SK-N-SH (cell line): ENCODE results near the gene ZBTB46. TPM values are rescaled to one million over a fixed set of nuclear protein-coding genes. Genes with fewer than 3 reads are reported as not detected.

ENCODE experiments used
- CTCF ChIA-PET: fragments of 300-600, 350-600 bp; formaldehyde crosslinking; extraction: SDS; loops from one replicate; lab custom pipeline; 2021; lab: Yijun Ruan, JAX
- POLR2A ChIA-PET: fragments of 350-600 bp; sonication (Branson Sonifier 250); formaldehyde crosslinking; extraction: SDS; loops from one replicate; lab custom pipeline; 2020; ENCODE audit warnings: antibody characterized with exemption, inconsistent platforms; lab: Yijun Ruan, JAX
- DNase-seq: peaks from one replicate; pipeline ENCODE4 v3.0.0; 2012
- H2AFZ ChIP-seq: fragments of 200-600 bp; sonication (generic); 2 replicates; pipeline ENCODE4 v1.8.1; 2016; ENCODE audit warnings: antibody characterized with exemption, mild to moderate bottlenecking, low read depth
- H3F3A ChIP-seq: fragments of 200-600 bp; sonication (generic); replicated peaks from 2 replicates; pipeline ENCODE3; 2016; ENCODE audit warnings: antibody characterized with exemption, mild to moderate bottlenecking; ENCODE audit not compliant: insufficient read depth
- H3K27ac ChIP-seq, 2 experiments: fragments of 200-500 bp in 1 of 2; fragments of 200-600 bp in 1 of 2; sonication (Bioruptor generic) in 1 of 2; sonication (generic), shearing (Covaris generic) in 1 of 2; 2 replicates each; pipeline versions ENCODE4 v1.5.1 to v1.6.1; 2014 to 2016; ENCODE audit warnings: low read depth in 2 of 2, inconsistent platforms in 1 of 2, low read length in 1 of 2, mild to moderate bottlenecking in 1 of 2, mixed read lengths in 1 of 2
- H3K27me3 ChIP-seq: fragments of 200-600 bp; sonication (generic), shearing (Covaris generic); 2 replicates; pipeline ENCODE4 v1.6.1; 2016; ENCODE audit warnings: mixed run types; ENCODE audit not compliant: insufficient read depth
- H3K36me3 ChIP-seq, 2 experiments: fragments of 200-500 bp in 1 of 2; fragments of 200-600 bp in 1 of 2; sonication (Bioruptor generic) in 1 of 2; sonication (generic) in 1 of 2; replicated peaks in 1 of 2; 2 replicates each; pipeline versions ENCODE3 to v1.5.1; 2014 to 2016; ENCODE audit warnings: low read length in 1 of 2, mild to moderate bottlenecking in 1 of 2; ENCODE audit not compliant: insufficient read depth in 2 of 2, control insufficient read depth in 1 of 2
- H3K4me1 ChIP-seq, 2 experiments: fragments of 200-500 bp in 1 of 2; fragments of 200-600 bp in 1 of 2; sonication (Bioruptor generic) in 1 of 2; sonication (generic), shearing (Covaris generic) in 1 of 2; 2 replicates each; pipeline versions ENCODE4 v1.5.1 to v1.6.1; 2014 to 2016; ENCODE audit warnings: low read depth in 1 of 2, low read length in 1 of 2, mixed run types in 1 of 2; ENCODE audit not compliant: insufficient read depth in 2 of 2, control insufficient read depth in 1 of 2
- H3K4me2 ChIP-seq: fragments of 200-600 bp; sonication (generic), shearing (Covaris generic); 2 replicates; pipeline ENCODE4 v1.6.1; 2017; ENCODE audit warnings: mixed run types
- H3K4me3 ChIP-seq, 2 experiments: fragments of 200-500 bp in 1 of 2; fragments of 200-600 bp in 1 of 2; sonication (Bioruptor generic) in 1 of 2; sonication (generic), shearing (Covaris generic) in 1 of 2; 2 replicates each; pipeline versions ENCODE4 v1.5.1 to v1.8.1; 2014 to 2016; ENCODE audit warnings: low read depth in 2 of 2, inconsistent platforms in 1 of 2, low read length in 1 of 2, mild to moderate bottlenecking in 1 of 2, mixed read lengths in 1 of 2, moderate library complexity in 1 of 2
- H3K79me2 ChIP-seq: fragments of 200-600 bp; sonication (generic); 2 replicates; pipeline ENCODE4 v1.8.1; 2017; ENCODE audit warnings: mild to moderate bottlenecking; ENCODE audit not compliant: insufficient read depth
- H3K9ac ChIP-seq: fragments of 200-600 bp; sonication (generic); 2 replicates; pipeline ENCODE4 v1.6.1; 2017; ENCODE audit warnings: mixed run types
- H3K9me2 ChIP-seq: fragments of 200-600 bp; sonication (generic); 2 replicates; pipeline ENCODE4 v1.6.1; 2017; ENCODE audit warnings: mixed run types
- H3K9me3 ChIP-seq: fragments of 200-600 bp; sonication (generic); 2 replicates; pipeline ENCODE4 v1.6.1; 2017; ENCODE audit warnings: mixed run types, mild to moderate bottlenecking, moderate library complexity
- H4K20me1 ChIP-seq: fragments of 200-600 bp; sonication (generic); 2 replicates; pipeline ENCODE4 v1.6.1; 2017; ENCODE audit warnings: mild to moderate bottlenecking, mixed run types; ENCODE audit not compliant: insufficient read depth
- CHD2 ChIP-seq: fragments of 150-350 bp; IDR thresholded peaks from 2 replicates; pipeline ENCODE4 v1.6.1; 2018; ENCODE audit warnings: low read length; ENCODE audit not compliant: partially characterized antibody
- CTCF ChIP-seq: fragments of 200-600 bp; sonication (generic); IDR thresholded peaks from 2 replicates; pipeline ENCODE4 v1.6.1; 2017; ENCODE audit warnings: antibody characterized with exemption, mild to moderate bottlenecking, moderate library complexity
- ELF1 ChIP-seq: IDR thresholded peaks from 2 replicates; pipeline ENCODE4 v1.4.0; 2012
- EP300 ChIP-seq, 2 experiments: IDR thresholded peaks; 2 replicates each; pipeline versions ENCODE4 v1.4.0 to v1.6.1; 2012; ENCODE audit warnings: borderline replicate concordance in 1 of 2, low read depth in 1 of 2, low read length in 1 of 2
- EZH2phosphoT487 ChIP-seq: fragments of 200-600 bp; sonication (generic); IDR thresholded peaks from 2 replicates; pipeline ENCODE4 v1.6.1; 2017; ENCODE audit warnings: low read depth, mixed run types, mild to moderate bottlenecking, antibody characterized with exemption, moderate library complexity, borderline replicate concordance
- FOSL2 ChIP-seq: IDR thresholded peaks from 2 replicates; pipeline ENCODE4 v1.4.0; 2012; ENCODE audit warnings: low read depth, mild to moderate bottlenecking, moderate library complexity, borderline replicate concordance
- FOXM1 ChIP-seq: IDR thresholded peaks from 2 replicates; pipeline ENCODE4 v1.4.0; 2012; ENCODE audit warnings: low read depth, mild to moderate bottlenecking
- JUND ChIP-seq: IDR thresholded peaks from 2 replicates; pipeline ENCODE4 v1.4.0; 2012
- MAX ChIP-seq: IDR thresholded peaks from 2 replicates; pipeline ENCODE4 v1.4.0; 2012; ENCODE audit warnings: low read depth
- NFIC ChIP-seq: IDR thresholded peaks from 2 replicates; pipeline ENCODE4 v1.4.0; 2012; ENCODE audit warnings: borderline replicate concordance
- NRF1 ChIP-seq: IDR thresholded peaks from 2 replicates; pipeline ENCODE4 v1.6.1; 2012; ENCODE audit warnings: low read depth, mild to moderate bottlenecking, low read length
- RCOR1 ChIP-seq: fragments of 150-350 bp; IDR thresholded peaks from 2 replicates; pipeline ENCODE4 v1.6.1; 2017; ENCODE audit warnings: antibody characterized with exemption, low read length
- REST ChIP-seq: IDR thresholded peaks from 2 replicates; pipeline ENCODE4 v1.6.1; 2012; ENCODE audit warnings: mild to moderate bottlenecking, low read depth, low read length, moderate library complexity
- RFX5 ChIP-seq: IDR thresholded peaks from 2 replicates; pipeline ENCODE4 v1.6.1; 2012; ENCODE audit warnings: mild to moderate bottlenecking, improper control_type of control experiment, low read length
- SIN3A ChIP-seq: IDR thresholded peaks from 2 replicates; pipeline ENCODE4 v1.6.1; 2012; ENCODE audit warnings: low read depth, mild to moderate bottlenecking, low read length, moderate library complexity, borderline replicate concordance
- SMC3 ChIP-seq: IDR thresholded peaks from 2 replicates; pipeline ENCODE4 v1.6.1; 2012; ENCODE audit warnings: low read depth, low read length, improper control_type of control experiment
- TAF1 ChIP-seq: IDR thresholded peaks from 2 replicates; pipeline ENCODE4 v1.6.1; 2012; ENCODE audit warnings: low read depth, mild to moderate bottlenecking, low read length, moderate library complexity, borderline replicate concordance
- TEAD4 ChIP-seq: IDR thresholded peaks from 2 replicates; pipeline ENCODE4 v1.4.0; 2012; ENCODE audit warnings: mild to moderate bottlenecking, borderline replicate concordance; ENCODE audit not compliant: insufficient read depth
- USF1 ChIP-seq: IDR thresholded peaks from 2 replicates; pipeline ENCODE4 v1.4.0; 2012; ENCODE audit warnings: low read depth, borderline replicate concordance
- USF2 ChIP-seq: fragments of 150-350 bp; IDR thresholded peaks from 2 replicates; pipeline ENCODE4 v1.6.1; 2017; ENCODE audit warnings: antibody characterized with exemption, low read length, low read depth, borderline replicate concordance
- YY1 ChIP-seq: IDR thresholded peaks from 2 replicates; pipeline ENCODE4 v1.4.0; 2012; ENCODE audit warnings: low read depth, mild to moderate bottlenecking
- ZBTB33 ChIP-seq: IDR thresholded peaks from 2 replicates; pipeline ENCODE4 v1.4.0; 2012; ENCODE audit warnings: low read depth, borderline replicate concordance
- WGBS: methylation state at CpG from one replicate; pipeline ENCODE4 v1.1.6; 2017; ENCODE audit warnings: low lambda C conversion rate; 5-methylcytosine and 5-hydroxymethylcytosine counted together
- polyA plus RNA-seq, 3 experiments: library from polyadenylated mRNA; depleted of rRNA; stranded (reverse); fragments of >200 nt; gene quantifications; 2 replicates each; pipeline ENCODE4 v1.2.3, GENCODE V29; 2012

Gene ZBTB46
- polyA plus RNA-seq, 1 of the 3 experiments (the other 2 are of a cell fraction), result 0.15 TPM

- peaks cover 17% of the 10 kb centered on the region for H3F3A ChIP-seq
- peaks cover 0 to 14% of the 10 kb centered on the region in 2 experiments; a peak in 1 of 4 replicates for H3K4me1 ChIP-seq
- peak; percentile 95 for DNase-seq
- H3K4me2 ChIP-seq, result peak overlapping the region; percentile 98
- H3K79me2 ChIP-seq, result peaks cover 18% of the 10 kb centered on the region
- POLR2A ChIA-PET, result interaction anchor here (0.6 to 1.9 kb wide), 7 partner anchors 9 to 240 kb away, joined by 3 to 7 read pairs (median 5); partner anchors contain the start of genes ARFRP1, RTEL1, TPD52L2 and ZGPAT
- peaks cover 16% of the 10 kb centered on the region for H4K20me1 ChIP-seq
- WGBS, result 20% methylated on average over 1 of the region's 29 CpGs
- CTCF ChIA-PET, result interaction anchor here (0.8 to 1.7 kb wide), 8 partner anchors 8 to 233 kb away, joined by 3 to 9 read pairs (median 3); no protein-coding TSS in a partner anchor
- peak overlapping the region; percentile 92 for H3K9ac ChIP-seq
- peak overlapping the region; percentile 81 to 95 for H3K4me3 ChIP-seq
- no peaks in the 10 kb centered on the region for H3K9me2 ChIP-seq
- no peaks in the 10 kb centered on the region for H3K27me3 ChIP-seq
- peaks cover 15 to 26% of the 10 kb centered on the region in 2 experiments for H3K36me3 ChIP-seq
- peak overlapping the region; percentile 72 to 96 for H3K27ac ChIP-seq
- no peak overlapping the region for H2AFZ ChIP-seq
- no peaks in the 10 kb centered on the region for H3K9me3 ChIP-seq
- TF ChIP-seq USF2 (no peak), TAF1 (no peak), ELF1 (no peak), RCOR1 (no peak; the same call in 1 of the 2 replicates), SMC3 (no peak; the same call in 1 of the 2 replicates), EP300 (IDR thresholded peaks at IDR 0.05; ENCODE audit: borderline replicate concordance in 1 of 2, low read depth in 1 of 2, low read length in 1 of 2) (no peak), JUND (no peak), FOSL2 (no peak), CHD2 (peak; percentile 25), CTCF (no peak), RFX5 (no peak), ZBTB33 (no peak), NRF1 (no peak), FOXM1 (no peak), REST (no peak), MAX (peak; percentile 95), YY1 (no peak), EZH2phosphoT487 (no peak), NFIC (peak; percentile 63), TEAD4 (no peak), USF1 (peak; percentile 69; the same call in 1 of the 2 replicates), SIN3A (peak; percentile 21; the same call in 1 of the 2 replicates)
Measured at GRCh38 chr20:63740627-63741353, 90.3 kb downstream of the ZBTB46 start.
